GM19023 (cell line): ENCODE results near the gene FAM78B.

Experiments used
- ATAC-seq: cut with Tn5 transposase; IDR thresholded peaks from one replicate; pipeline ENCODE4 v1.9.1; 2021; ENCODE audit warnings: mild to moderate bottlenecking, moderate library complexity; ENCODE audit not compliant: unreplicated experiment

The FAM78B gene, protein sequence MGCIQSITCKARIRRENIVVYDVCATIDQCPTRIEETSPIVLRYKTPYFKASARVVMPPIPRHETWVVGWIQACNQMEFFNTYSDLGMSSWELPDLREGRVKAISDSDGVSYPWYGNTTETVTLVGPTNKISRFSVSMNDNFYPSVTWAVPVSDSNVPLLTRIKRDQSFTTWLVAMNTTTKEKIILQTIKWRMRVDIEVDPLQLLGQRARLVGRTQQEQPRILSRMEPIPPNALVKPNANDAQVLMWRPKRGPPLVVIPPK

GRCh38 chr1:166166698-166167571 is at the start of gene FAM78B:
TSS of gene FAM78B (minus strand) at chr1:166167001. CDS start at chr1:166166248, 753 bp downstream.
- peak; percentile 43 for ATAC-seq

GRCh38 chr1:166202546-166202945 is 35.7 kb upstream of the FAM78B start:
- ATAC-seq = no peak

DNA sequence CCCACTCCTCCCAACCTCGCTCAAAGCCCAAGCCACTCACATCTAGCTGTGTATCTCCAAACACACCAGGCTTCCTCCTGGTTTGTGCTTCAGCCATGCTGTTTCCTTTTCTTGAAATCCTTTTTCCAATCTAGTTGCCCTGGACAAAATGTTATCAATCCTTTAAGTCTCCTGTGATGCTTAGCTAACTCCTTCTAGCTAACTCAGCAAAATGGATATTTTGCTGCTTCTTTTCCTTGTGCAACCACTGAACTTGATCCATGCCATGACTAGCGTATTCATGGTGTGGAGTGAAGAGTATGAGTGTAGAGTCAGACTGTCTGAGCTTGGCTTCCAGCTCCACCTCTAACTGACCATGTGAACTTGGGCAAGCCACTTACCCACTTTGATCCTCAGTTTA is 33.9 kb upstream of the FAM78B start:
- ATAC-seq = no peak

DNA sequence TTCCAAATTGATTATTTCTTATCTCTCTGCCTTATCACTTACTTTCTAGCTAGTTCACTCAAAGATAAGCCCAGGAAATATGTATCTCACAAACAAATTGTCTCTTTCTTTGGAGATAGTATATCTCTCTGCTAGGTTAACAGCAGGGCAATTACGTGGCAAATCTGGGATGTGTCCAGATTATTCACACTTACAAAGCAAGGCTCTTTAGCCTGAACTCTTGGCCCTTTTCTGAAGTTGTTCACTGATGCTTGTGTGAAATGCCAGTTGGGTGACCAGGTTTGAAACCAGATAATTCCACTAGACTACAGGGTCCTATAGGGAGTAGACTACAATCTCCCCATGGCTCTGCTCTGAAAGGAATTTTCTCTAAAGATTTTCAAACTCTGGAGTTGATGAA is 30.8 kb upstream of the FAM78B start:
- ATAC-seq = no peak

DNA sequence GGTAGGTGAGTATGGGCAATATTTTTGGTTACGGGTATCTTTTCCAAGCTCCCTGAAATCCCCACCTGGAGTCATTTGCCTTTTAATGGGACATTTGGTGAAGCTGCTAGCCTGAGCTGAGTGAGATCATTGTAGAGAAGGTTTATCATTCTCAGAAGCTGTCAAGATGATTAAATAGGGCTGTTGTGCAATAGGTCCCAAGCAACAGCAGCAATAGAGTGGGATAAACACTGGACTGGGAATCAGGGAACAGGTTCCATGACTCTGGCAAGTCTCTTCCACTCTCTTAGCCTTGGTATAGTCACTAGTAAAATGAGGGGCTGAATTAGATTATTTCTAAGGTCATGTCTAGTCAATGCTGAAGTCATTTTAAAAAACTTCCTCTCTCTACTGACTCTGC is 30.3 kb upstream of the FAM78B start:
- ATAC-seq = no peak

- ATAC-seq = no peak
Observed at GRCh38 chr1:166193057-166193698, 26.4 kb upstream of the FAM78B start.

DNA sequence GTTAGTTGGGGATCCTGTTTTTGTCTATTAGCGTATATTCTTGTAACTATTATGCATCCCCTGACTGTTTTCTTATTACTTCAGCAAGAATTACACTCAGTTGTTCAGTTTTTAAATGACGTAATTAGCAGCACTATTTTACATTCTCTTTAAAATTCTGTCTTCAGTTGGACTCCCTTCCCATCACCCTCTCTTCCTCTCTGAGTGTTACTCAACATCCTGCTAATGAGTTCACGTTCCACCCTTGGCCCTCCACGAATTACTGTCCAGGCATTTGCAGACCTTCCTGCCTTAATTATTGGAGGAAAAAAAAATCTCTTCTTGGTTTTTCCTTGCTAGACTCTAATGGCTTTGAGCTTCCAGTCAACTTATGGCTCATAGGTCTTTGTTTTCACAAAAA is 23.6 kb upstream of the FAM78B start:
- ATAC-seq = no peak

DNA sequence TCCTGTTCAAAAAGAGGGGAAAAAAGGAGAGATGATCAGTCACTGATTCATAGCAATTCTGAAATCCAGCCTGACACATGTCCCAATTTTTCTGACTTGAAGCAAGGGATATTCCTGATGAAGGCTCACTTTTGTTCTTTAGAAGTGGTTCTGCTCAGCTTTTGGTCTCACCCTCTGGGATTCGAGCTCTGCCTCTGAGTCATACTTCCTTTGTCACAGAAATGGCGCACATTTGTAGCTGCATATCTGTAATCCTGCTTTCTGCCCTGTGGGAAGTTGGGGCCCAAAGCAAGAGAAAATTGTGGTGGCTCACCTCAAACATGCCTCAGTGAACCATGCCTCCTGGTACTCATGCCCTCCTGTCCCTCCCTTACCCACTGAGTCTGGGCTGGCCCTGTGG is 22.3 kb upstream of the FAM78B start:
- ATAC-seq = no peak

GRCh38 chr1:166185526-166185925 is 18.7 kb upstream of the FAM78B start:
- ATAC-seq = no peak

GRCh38 chr1:166184897-166185296 is 18.1 kb upstream of the FAM78B start:
- ATAC-seq = no peak

- no peak for ATAC-seq
Observed at GRCh38 chr1:166184012-166184411, 17.2 kb upstream of the FAM78B start.

DNA sequence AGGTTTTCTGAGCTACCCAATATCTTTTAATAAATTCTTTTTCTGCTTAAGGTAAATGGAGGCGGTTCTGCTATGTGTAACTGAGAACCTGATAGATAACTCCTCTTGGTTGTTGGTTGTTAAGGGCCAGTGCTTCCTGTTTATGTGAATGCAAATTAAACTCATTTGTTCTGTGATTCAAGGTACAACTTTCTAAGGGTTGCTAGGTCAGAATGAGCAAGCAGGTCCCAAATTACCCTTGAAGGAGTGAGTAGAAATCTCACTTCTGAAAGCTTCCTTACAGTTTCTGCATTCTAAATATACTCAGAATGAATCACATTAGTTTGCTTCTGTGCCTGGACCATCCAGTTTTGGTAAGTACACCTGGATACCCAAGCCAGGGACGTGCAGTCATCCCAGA is 15.5 kb upstream of the FAM78B start:
- ATAC-seq = peak; percentile 60

- no peak for ATAC-seq
Observed at GRCh38 chr1:166176416-166176815, 9.6 kb upstream of the FAM78B start.

DNA sequence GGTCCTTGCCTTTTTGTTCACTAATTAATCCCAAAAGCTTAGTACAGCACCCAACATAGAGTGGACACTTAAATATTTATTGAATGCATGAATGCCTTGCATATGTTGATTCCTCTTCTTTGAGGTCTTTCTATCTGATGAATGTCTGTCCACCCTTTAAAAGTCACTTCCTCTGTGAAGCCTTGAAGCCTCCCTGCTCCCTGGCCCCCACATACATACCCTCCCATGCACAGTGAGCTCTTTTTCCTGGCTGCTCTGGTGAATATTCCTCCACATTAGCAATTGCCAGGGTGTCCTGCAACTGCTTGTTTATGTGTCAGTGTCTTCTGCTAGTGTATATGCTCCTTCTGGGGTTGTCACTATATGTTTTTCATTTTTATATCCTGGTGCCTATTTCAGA is 8.2 kb upstream of the FAM78B start:
- ATAC-seq = no peak

DNA sequence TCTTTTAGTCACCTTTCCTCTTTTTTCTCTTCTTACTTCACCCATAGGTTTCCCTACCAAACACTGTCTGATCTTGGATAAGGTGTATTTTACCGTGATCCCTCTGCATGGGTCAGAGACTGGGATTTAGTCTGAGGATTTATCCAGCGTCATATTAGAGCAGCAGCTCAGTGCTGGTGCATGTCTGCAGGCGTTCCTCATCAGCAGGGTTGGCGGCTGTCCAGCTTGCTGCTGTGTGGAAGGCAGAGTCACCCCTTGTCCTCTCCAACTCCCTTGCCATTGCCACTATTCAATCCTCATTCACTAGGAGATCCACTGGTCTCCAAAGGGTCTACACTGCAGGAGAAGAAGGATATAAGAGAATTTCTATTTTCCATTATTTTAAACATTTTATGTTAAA is 7.3 kb upstream of the FAM78B start:
- ATAC-seq = no peak

DNA sequence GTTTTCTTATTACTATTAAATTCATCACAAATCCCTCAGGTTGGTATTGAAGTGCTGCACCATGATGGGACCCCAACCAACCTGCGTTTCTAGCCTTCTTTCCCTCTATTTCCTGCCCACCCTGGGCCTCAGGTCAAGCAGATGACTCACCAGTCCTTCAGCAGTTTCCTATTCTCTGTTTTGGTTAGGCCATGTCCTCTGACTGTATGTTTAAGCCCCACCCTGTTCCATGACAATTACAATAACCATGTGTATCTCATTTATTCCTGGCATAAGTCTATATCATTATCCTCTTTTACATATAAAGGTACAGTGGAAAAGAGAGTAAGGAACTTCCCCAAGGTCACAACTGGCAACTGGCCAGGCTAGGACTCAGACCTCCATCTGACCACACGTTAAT is 5.3 kb upstream of the FAM78B start:
- ATAC-seq = no peak

DNA sequence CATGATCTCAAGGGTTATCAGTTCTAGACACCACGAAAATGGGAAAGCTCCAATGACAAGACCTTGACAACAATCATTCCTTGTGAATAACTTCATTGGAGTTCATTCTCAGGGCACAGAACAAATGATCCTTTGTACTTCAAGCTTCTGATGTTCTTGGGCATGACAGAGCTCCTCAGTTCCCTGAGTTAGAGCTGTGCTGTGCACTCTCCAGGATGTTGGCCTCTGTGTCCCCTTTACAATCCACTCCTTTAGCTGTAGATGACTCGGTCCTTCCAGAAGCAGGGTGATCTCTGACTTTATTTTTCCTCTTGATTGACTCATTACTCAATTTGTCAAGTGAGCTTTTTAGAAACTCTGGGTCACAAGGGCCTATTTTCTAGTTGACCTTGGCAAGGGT is 3.9 kb upstream of the FAM78B start:
- no peak for ATAC-seq

GRCh38 chr1:166170075-166170474 is 3.3 kb upstream of the FAM78B start:
- peak; percentile 50 for ATAC-seq

DNA sequence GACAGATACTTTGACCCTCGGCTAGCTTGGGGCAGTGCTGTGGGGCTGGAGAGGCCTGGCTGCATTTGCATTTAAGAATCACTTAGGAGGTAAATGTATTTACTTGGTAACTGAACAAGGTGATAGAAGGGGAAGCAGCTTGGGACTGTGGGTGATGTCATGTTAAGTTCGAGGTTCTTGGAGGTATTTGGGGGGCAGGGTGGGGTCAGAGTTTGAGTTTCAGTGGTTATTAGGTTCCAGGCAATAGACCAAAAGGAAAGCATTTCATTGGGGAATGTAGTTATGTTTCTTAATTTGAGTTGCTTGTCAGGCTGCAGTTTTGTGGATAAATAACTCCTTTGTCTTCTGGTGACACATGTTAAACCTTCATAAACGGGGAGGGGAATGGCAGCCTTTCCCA is 2.4 kb upstream of the FAM78B start:
- no peak for ATAC-seq

- ATAC-seq = no peak
Observed at GRCh38 chr1:166167572-166167925, 748 bp upstream of the FAM78B start.

DNA sequence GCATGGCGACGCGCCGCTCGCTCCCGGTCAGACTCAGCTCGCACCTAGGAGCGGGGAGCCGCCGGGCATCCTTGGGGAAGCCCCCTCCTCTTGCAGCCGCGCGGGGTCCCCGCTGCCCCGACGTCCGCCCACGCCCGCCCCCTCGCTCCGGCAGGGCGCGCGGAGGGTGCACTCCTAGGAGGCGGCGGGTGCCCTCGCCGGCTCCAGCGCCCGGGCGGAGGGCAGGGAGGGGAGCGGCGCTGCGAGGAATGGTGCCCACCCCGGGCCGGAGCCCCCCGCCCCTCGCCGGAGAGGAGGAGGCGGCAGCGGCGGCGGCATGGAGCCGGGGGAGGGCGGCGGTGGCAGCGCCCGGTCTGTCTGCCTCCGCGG is 488 bp downstream of the FAM78B start:
- no peak for ATAC-seq
